ENCODE results near the gene RPL39.

RPL39 gene

DNA sequence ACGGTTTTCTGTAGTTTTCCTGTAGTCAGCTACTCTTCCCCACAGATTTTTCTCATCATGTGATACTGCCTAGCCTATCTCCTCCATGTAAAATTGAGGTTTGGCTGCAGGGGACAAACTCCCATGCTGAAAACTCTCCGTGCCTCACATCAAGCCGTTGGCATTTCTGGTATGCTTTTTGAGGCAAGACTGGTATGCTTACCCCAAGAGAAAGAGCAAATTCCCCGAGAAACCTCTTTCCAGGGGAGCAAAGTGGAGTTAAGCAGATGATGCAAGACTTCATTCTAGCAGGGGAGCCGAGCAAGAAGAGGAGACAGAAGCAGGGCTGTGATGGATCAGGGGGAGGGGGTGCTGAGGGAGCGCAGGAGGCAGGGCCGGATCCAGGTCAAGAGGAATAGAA, 28.2 kb downstream of the RPL39 start:
- no peaks in the 10 kb centered on the region for H3K9me3 ChIP-seq
- DNase-seq = no peak
- TF ChIP-seq, protein P1, sequence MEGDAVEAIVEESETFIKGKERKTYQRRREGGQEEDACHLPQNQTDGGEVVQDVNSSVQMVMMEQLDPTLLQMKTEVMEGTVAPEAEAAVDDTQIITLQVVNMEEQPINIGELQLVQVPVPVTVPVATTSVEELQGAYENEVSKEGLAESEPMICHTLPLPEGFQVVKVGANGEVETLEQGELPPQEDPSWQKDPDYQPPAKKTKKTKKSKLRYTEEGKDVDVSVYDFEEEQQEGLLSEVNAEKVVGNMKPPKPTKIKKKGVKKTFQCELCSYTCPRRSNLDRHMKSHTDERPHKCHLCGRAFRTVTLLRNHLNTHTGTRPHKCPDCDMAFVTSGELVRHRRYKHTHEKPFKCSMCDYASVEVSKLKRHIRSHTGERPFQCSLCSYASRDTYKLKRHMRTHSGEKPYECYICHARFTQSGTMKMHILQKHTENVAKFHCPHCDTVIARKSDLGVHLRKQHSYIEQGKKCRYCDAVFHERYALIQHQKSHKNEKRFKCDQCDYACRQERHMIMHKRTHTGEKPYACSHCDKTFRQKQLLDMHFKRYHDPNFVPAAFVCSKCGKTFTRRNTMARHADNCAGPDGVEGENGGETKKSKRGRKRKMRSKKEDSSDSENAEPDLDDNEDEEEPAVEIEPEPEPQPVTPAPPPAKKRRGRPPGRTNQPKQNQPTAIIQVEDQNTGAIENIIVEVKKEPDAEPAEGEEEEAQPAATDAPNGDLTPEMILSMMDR (IDR thresholded peaks at IDR 0.05; ENCODE audit: low read depth, low read length) = no peak
- no peaks in the 10 kb centered on the region for H3K27me3 ChIP-seq
- no peaks in the 10 kb centered on the region for H3K36me3 ChIP-seq
- no peak overlapping the region for H3K4me3 ChIP-seq (ENCODE audit: low read depth, low read length)
- H3K4me1 ChIP-seq = no peaks in the 10 kb centered on the region

DNA sequence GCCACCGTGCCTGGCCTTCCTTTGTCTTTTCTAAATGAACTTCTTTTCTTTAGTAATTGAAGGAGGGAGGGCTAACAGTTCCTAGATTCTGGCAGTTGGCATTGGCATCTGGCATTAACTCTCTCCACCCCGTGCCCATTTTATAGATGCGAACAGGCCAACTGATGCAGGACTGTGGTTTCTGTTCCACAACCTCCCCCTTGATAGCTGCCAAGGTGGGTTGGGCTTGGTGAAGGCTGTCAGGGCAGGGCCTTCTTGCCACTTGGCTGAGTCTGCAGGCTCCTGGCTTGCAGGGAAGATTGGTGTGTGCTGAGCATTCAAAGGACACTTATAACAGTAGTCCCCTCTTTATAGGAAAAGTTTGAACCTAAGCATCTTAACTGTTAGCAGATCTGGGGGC, 28.7 kb downstream of the RPL39 start:
- DNase-seq = no peak
- H3K27me3 ChIP-seq = no peaks in the 10 kb centered on the region
- H3K4me3 ChIP-seq (ENCODE audit: low read depth, low read length) = no peak overlapping the region
- no peaks in the 10 kb centered on the region for H3K36me3 ChIP-seq
- TF ChIP-seq, protein P1 (IDR thresholded peaks at IDR 0.05; ENCODE audit: low read depth, low read length) = no peak
- no peaks in the 10 kb centered on the region for H3K4me1 ChIP-seq
- H3K9me3 ChIP-seq = no peaks in the 10 kb centered on the region

DNA sequence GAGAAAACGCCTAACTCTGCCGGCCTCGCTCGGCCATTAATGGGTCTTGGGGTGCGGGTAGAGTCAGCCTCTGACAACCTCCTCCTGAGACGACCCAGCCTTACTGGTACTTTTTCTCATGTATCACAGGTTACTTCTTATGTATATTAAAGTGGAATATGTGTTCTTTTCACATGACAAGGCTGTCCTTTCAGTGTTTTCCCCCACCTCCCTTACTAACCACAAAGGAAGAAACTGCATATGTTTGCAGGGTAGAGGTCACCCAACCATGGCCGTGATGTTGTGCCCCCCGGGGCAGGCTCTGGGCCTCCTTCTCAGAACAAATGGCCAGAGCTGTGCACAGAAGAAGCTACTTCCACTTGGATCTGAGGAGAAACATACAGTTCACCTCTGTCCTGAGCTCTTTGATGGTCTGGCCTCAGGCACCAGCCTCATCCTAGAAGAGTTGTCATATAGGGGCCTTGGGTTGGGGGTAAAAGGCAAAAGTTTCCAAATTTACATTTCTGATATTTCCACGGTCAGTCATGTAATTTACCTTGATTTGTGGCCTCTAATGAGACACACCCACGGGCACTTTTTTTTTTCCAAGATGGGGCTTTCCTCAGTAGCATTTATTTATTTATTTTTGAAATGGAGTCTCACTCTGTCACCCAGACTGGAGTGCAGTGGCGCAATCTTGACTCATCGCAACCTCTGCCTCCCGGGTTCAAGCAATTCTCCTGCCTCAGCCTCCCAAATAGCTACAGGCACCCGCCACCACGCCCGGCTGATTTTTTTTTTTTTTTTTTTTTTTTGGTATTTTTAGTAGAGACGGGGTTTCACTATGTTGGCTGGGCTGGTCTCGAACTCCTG, 31.2 kb downstream of the RPL39 start:
- TF ChIP-seq, protein P1 (IDR thresholded peaks at IDR 0.05; ENCODE audit: low read depth, low read length) = no peak
- Histone ChIP-seq H3K4me1 (no peaks in the 10 kb centered on the region), H3K9me3 (no peaks in the 10 kb centered on the region), H3K36me3 (no peaks in the 10 kb centered on the region), H3K27me3 (no peaks in the 10 kb centered on the region), H3K4me3 (ENCODE audit: low read depth, low read length) (no peak overlapping the region)
- DNase-seq = no peak

DNA sequence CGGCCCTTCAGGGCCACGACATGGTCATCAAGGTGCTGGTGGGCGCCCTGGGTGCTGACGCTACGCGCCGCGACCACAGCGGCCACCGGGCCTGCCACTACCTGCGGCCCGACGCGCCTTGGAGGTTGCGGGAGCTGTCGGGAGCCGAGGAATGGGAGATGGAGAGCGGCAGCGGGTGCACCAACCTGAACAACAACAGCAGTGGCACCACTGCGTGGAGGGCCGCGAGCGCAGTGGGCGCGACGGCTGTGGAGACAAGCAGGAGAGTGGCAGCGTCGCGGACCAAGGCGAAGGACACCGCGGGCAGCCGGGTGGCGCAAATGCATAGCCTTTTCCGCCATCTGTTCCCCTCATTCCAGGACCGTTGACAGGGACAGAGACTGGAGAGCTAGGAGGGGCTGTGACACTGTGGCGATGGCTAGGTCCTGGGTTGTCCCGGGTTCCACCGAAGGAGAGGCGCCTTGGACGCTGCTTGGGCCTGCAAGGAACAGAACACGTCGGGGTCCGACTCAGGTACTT, 32.1 kb downstream of the RPL39 start:
- no peak for DNase-seq
- H3K36me3 ChIP-seq = no peaks in the 10 kb centered on the region
- TF ChIP-seq, protein P1 (IDR thresholded peaks at IDR 0.05; ENCODE audit: low read depth, low read length) = no peak

DNA sequence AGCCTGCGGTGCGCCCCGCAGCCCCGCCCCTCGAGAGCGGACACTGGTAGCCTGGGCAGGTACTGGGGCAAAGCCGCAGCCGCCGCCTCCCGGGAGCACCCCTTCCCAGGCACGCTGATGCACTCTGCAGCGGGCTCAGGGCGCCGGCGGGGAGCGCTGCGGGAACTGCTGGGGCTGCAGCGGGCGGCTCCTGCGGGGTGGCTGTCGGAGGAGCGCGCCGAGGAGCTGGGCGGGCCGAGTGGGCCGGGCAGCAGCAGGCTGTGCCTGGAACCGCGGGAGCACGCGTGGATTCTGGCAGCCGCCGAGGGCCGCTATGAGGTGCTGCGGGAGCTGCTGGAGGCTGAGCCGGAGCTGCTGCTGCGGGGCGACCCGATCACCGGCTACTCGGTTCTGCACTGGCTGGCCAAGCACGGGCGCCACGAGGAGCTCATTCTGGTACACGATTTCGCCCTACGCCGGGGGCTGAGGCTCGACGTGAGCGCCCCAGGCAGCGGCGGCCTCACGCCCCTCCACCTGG, 32.6 kb downstream of the RPL39 start:
- H3K4me3 ChIP-seq (ENCODE audit: low read depth, low read length) = peak overlapping the region; percentile 44
- H3K27me3 ChIP-seq = no peaks in the 10 kb centered on the region
- no peaks in the 10 kb centered on the region for H3K9me3 ChIP-seq
- TF ChIP-seq, protein P1 (IDR thresholded peaks at IDR 0.05; ENCODE audit: low read depth, low read length) = no peak
- H3K4me1 ChIP-seq = no peaks in the 10 kb centered on the region
- H3K36me3 ChIP-seq = no peaks in the 10 kb centered on the region
- peak; percentile 14 for DNase-seq

More for the DNA sequence above, 32.1 kb downstream of the RPL39 start:
- Histone ChIP-seq H3K4me3 (ENCODE audit: low read depth, low read length) (no peak overlapping the region), H3K27me3 (no peaks in the 10 kb centered on the region), H3K4me1 (no peaks in the 10 kb centered on the region), H3K9me3 (no peaks in the 10 kb centered on the region)

Measured in BE2C (cell line).